ENCODE data around the gene GSTM1. TPM values are rescaled to one million over a fixed set of nuclear protein-coding genes. Genes with fewer than 3 reads are reported as not detected.
"Not testable (repeated sequence)": the region's sequence is repeated elsewhere in the genome, so short reads cannot be mapped to it uniquely, and the experiment has no call there.

GSTM1 gene
- total RNA-seq, 1 donor from 2014 or later: 23.8 TPM

DNA sequence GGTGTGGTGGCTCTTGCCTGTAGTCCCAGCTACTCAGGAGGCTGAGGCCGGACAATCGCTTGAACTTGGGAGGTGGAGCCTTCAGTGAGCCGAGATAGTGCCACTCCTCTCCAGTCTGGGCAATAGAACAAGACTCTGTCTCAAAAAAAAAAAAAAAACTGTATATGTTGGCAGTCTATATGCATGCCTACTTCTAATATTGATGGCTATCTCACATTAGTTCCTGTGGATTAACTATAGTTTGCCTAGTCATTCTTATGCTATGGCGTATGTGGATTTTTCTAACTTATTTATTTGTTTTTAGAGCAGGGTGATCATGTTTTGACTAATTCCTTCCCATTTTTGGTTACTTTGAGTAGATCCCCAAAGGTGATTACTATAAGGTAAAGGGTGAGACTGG is 9.4 kb downstream of the GSTM1 start:
- DNase-seq (ENCODE audit: low spot score): no peak

DNA sequence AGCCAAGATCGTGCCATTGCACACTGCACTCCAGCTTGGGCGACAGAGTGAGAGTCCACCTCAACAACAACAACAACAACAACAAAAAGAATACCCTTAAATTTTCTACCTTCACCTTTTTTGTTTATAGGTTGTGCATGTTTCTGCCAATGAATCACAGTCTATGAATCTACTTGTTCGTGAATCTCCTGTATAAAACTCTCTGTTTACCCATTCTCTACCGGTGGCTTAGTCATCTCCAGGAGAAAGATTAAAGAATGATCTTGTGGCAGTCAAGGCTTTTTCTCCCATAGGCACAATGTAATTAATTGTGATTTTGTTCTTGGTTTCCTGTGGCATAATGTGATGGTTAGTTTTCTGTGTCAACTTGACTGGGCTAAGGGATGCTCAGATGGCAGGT is 10.2 kb downstream of the GSTM1 start:
- not testable (repeated sequence) for DNase-seq (ENCODE audit: low spot score)

DNA sequence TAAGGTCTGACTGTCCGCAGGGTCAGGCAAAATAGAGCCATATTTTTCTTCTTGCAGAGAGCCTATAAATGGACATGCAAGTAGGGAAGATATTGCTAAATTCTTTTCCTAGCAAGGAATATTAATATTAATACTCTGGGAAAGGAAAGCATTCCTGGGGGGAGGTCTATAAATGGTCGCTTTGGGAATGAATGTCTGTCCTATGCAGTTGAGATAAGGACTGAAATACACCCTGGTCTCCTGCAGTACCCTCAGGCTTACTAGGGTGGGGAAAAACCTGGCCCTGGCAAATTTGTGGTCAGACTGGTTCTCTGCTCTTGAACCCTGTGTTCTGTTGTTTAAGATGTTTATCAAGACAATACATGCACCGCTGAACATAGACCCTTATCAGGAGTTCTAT is 15.3 kb downstream of the GSTM1 start:
- not testable (repeated sequence) for DNase-seq (ENCODE audit: low spot score)

DNA sequence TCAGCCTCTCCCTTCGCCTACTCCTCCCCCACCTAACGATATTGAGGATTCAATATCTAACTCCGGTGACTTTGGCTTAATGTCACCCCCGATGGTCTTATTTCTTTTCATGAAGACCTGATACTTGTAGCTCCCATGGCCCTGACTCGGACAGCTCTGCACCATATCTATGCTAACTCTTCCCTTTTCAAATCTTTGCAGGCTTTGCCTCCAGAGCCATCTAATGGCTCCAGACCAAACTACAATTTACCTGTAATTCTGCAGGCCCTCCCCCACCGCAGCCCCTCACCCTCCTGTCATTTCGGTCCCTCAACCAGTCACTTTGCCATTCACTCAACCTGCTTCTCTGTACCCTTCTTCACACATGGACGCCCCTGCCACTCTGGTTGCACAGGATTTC is 16.6 kb downstream of the GSTM1 start:
- DNase-seq (ENCODE audit: low spot score): peak; percentile 1

DNA sequence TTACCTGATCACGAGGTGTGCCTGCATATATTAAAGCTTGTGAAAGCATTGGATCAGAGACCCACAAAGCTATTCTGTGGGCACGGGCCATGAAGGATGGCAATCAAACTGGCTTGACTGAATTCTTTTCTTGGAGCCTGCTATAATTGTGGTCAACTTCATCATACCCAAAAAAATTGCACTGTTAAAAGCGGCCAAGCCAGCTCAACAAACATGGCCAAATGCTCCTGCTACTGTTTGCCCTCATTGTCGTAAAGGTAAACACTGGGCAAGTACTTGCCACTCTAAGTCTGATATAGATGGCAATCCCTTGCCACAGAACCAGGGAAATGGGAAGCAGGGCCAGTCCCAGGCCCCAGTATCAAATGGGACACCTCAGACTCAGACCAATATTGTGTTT is 17.8 kb downstream of the GSTM1 start:
- peak; percentile 0 for DNase-seq (ENCODE audit: low spot score)

DNA sequence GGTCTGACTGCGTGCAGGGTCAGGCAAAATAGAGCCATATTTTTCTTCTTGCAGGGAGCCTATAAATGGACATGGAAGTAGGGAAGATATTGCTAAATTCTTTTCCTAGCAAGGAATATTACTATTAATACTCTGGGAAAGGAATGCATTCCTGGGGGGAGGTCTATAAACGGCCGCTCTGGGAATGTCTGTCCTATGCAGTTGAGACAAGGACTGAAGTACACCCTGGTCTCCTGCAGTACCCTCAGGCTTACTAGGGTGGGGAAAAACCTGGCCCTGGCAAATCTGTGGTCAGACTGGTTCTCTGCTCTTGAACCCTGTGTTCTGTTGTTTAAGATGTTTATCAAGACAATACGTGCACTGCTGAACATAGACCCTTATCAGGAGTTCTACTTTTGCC is 21.3 kb downstream of the GSTM1 start:
- DNase-seq (ENCODE audit: low spot score): peak; percentile 0

DNA sequence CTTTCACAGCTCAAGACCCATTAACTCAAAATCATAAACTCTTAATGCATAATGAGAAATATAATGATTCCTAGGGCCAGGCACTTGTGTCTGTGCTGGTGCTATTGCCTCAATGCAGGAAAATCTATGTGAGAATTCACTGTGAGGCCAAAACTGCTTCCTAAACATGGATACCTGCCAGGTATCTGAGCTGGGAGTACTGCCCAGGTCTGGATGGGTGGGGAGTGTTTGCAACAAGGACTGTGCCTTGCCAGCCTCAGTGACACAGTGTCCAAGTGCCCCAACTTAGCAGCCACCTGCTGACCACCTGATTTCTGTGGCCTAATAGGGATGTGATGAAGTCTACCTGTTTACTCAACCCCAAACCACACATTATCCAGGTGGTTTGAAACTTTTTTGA is 22.2 kb downstream of the GSTM1 start:
- DNase-seq (ENCODE audit: low spot score): not testable (repeated sequence)

DNA sequence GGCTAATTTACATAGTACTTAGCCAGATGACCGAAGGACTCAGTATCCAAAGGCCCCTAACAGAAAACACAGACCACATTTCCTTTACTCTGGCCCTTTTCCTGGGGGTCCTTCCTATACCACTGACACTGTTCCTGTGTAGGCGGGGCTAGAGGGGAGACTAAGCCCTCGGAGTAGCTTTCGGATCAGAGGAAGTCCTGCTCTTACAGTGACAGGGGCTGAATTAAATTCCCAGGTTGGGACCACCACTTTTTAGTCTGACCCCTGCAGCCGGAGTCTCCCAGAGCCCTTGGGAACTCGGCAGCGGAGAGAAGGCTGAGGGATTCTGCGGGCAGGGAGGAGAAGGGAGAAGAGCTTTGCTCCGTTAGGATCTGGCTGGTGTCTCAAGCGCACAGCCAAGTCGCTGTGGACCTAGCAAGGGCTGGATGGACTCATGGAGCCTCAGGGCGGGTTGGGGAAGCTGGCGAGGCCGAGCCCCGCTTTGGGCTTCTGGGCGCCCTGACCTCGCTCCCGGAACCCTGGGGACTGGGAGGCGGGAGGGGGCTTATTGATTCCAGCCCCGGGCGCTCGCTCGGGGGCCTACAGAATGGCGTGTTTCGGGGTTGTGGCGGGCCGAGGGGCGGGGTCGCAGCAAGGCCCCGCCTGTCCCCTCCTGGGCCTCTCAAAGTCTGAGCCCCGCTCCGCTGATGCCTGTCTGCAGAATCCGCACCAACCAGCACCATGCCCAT is 24.1 kb downstream of the GSTM1 start, which contains the start of gene GSTM5:
GSTM5 (plus strand) TSS at position 659 of the 728 bp plus-strand sequence; CDS start at position 721, 62 bp downstream.
- DNase-seq (ENCODE audit: low spot score): peak; percentile 72

DNA sequence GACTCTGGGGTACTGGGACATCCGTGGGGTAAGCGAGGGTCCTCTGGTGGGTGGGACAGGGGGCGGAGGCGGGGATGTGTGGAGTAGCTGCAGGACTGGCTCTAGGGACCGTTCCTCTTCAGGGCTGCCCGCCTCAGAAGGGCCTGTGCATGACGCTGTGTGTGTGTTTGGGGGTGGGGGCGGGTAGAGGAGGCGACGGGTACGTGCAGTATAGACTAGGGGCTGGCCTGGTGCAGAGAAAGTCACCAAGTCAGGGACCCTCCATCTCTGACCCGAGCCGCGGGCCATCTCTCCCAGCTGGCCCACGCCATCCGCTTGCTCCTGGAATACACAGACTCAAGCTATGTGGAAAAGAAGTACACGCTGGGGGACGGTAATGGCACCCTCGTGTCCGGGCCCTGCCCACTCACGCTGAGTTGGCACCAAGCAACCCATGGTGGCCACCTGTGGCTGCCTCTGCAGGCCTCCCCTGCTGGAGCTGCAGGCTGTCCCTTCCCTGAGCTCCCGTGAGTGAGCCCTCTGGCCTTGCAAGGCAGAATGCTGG is 24.8 kb downstream of the GSTM1 start:
- DNase-seq (ENCODE audit: low spot score): no peak

DNA sequence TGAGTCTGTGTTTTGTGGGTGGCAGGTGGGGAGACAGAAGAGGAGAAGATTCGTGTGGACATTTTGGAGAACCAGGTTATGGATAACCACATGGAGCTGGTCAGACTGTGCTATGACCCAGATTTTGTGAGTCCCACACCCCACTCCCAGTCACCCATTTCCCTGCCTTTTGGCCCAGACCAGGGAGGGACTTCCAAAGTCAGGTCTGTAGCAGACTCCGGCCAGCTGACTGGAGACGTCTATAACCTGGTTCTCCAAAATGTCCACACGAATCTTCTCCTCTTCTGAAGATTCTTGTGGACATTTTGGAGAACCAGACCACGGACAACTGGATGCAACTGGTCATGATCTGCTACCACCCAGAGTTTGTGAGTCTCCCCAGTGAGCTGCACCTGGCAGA is 26.0 kb downstream of the GSTM1 start:
- no peak for DNase-seq (ENCODE audit: low spot score)

DNA sequence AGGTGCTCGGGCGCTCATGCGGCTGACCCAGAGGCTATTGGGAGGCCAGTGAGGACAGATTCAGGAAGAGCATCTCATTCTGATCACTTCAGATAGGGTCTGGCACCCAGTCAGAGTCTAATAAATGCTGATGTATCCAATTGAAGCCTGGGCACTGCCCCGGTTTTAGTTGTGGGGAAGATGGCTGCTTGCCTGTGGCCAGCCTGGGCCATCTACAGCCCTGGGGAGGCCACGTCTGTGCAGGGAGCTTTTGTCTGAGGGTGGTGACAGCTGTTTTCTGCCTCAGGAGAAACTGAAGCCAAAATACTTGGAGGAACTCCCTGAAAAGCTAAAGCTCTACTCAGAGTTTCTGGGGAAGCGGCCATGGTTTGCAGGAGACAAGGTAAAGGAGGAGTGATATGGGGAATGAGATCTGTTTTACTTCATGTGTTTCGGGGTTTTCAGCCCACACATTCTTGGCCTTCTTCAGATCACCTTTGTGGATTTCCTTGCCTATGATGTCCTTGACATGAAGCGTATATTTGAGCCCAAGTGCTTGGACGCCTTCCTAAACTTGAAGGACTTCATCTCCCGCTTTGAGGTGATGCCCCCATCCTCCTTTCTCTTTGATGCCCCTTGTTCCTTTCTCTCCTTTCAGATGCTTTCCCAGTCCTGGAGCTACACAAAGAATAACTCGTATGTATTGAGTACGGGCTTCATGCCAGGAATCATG is 27.2 kb downstream of the GSTM1 start:
- no peak for DNase-seq (ENCODE audit: low spot score)

DNA sequence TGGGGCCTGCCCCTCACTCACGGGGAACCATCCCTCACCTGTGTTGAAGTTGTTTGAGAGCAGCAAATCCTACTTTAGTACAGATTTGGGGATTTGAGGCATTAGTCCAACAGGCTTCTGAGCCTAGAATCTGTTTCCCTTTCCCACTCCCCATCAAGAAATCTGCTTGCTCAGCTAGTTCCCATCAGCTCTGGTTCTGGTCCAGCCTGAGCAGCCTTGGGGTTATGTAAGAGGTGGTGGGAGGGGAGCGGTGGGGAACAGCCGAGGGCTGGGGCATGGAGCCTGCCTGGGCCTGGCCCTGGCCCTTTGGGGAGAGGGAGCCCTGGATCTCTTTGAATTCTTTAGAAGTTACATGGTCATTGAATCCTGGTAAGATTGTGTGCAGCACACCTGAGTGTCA is 28.5 kb downstream of the GSTM1 start:
- no peak for DNase-seq (ENCODE audit: low spot score)

DNA sequence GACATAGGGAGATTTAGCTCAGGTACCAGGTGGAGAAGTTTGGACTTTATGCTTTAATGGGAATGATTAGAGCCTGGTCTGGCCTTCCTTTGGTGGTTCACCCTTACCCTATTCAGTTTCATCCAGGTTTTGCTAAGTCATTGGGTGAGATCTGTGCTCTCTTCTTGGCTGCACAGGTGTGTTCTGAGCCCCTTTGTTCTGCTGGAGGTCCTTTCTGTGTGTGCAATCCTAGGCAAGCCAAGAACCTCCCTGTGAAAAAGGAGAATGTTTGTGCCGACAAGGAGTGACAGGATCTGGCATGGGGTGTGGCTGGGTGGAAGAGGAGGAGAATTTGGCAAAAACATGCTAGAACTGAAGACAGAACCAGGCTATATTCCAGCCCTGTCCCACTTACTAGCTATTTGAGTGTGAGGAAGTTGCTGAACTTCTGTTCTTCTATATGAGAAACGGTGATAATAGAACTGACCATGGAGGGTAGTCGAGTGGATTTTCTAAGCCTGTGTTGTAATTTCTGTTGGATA is 29.0 kb downstream of the GSTM1 start:
- no peak for DNase-seq (ENCODE audit: low spot score)

DNA sequence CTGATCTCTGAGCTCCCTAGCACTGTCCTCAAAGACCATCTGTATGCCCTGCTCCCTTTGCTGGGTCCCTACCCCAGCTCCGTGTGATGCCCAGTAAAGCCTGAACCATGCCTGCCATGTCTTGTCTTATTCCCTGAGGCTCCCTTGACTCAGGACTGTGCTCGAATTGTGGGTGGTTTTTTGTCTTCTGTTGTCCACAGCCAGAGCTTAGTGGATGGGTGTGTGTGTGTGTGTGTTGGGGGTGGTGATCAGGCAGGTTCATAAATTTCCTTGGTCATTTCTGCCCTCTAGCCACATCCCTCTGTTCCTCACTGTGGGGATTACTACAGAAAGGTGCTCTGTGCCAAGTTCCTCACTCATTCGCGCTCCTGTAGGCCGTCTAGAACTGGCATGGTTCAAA is 30.1 kb downstream of the GSTM1 start:
- no peak for DNase-seq (ENCODE audit: low spot score)

DNA sequence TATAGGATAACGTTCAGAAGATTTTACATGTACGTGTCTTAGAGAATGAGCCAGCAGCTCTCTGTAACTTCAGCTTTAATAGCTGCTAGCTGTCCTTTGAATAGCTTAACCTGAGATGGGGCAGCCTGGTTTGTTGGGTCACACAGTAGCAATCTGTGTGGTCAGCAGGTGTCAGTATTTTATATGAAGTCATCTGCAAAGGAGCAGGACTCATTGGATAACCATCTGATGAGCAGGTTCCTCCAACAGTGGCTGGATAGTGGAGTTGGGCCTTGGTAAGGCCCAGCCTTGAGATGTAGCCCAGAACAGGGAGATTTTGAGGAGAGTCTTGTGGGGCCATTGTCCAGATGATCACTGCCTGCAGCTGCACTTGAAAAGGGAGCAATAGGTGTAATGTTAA is 30.9 kb downstream of the GSTM1 start:
- DNase-seq (ENCODE audit: low spot score): no peak

DNA sequence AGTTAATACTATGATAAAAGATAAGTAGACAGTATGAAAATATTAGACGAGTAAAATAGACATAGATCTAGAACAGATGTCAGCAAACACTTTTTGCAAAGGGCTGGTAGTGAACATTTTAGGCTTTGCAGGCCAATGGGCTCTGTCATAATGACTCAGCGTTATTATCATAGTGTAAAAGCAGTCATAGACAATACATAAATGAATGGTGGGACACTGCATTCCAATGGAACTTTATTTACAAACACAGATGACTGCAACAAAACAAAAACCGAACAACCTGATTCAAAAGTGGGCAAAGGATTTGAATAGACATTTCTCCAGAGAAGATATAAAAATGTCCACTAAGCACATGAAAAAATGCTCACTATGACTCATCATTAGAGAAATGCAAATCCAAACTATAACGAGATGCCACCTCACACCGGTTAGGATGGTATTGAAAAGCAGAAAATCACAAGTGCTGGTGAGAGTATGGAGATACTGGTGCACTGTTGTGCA is 31.8 kb downstream of the GSTM1 start:
- DNase-seq (ENCODE audit: low spot score): no peak

DNA sequence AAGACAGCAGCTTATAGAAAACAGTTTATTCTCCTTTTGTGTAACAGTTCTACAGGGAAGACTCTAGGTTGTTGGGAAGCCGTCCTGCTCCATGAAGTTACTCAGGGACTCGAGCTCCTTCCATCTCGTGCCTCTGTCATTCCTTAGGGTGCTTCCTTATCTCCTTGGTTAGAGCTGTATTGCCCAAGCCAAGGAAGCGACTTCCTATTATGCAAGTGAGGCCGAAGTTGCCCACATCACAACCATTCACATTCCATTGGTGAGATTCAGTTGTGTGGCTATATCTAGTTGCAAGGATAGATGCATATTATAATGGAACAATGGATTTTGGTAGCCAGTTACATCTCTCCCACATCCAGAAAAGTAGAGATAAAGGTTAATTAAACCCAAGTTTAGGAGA is 33.4 kb downstream of the GSTM1 start:
- no peak for DNase-seq (ENCODE audit: low spot score)

DNA sequence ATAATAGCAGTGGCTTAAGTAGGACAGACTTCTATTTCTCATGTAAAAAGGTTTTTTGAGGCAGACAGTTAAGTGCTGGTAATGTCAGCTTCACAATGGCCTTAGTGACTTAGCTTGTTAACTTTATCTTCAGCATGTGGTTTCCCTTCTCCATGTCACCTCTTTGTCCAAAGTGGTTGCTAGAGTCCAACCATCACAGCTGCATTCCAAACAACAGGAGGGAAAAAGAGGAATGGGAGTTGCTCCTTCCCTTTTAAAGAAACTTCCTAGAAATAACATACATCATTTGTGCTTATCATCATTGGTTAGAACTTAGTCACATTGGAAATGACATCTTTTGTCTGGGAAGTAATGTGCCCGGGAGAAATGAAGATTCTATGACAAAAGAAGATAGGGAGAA is 34.4 kb downstream of the GSTM1 start:
- DNase-seq (ENCODE audit: low spot score): no peak

DNA sequence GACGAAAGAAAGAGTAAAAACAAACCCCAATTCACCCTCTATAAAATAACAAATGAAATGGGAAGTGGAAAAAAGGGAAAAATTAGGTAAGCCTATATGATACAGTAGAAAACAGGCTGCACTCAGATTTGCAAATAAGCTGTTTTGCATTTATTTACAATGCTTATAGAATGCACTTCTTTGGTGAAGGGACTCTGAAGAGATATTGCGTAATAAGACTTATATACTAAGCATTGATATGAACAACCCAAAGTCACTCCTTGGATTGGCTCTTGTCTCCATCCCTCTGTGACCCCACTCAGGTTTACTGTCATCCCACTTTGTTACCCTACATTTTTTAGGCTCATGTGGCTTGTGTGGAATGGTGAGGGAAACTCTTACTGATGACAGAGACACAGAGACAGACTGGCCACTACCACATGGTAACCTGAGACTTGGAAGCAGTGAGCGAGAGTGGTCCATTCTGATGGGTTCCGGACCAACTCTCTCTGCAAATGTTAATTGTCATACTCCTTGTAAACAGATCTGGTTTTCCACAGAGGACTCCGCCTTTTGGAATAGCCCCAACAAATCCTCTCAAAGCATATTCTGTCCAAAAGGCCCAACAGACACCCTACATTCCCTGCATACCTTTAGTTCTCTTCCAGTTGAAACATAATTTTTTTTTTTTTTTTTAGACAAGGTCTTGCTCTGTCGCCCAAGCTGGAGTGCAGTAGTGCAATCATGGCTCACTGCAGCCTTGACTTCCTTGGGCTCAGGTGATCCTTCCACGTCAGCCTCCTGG is 35.5 kb downstream of the GSTM1 start:
- DNase-seq (ENCODE audit: low spot score): peak; percentile 61

DNA sequence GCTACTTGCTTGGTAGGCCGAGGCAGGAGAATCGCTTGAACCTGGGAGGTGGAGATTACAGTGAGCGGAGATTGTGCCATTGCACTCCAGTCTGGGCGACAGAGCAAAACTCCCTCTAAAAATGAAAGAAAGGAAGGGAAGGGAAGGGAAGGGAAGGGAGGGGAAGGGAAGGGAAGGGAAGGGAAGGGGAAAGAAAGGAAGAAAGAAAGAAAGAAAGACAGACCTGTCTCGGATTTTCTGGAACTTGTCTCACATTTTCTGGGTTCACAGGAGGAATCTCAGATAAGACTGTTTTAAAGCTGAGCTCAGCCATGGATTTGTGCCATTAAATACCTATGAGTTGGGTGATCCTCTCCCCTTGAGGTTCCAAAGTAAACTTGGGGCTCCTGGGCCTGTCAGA is 37.3 kb downstream of the GSTM1 start:
- DNase-seq (ENCODE audit: low spot score): no peak

DNA sequence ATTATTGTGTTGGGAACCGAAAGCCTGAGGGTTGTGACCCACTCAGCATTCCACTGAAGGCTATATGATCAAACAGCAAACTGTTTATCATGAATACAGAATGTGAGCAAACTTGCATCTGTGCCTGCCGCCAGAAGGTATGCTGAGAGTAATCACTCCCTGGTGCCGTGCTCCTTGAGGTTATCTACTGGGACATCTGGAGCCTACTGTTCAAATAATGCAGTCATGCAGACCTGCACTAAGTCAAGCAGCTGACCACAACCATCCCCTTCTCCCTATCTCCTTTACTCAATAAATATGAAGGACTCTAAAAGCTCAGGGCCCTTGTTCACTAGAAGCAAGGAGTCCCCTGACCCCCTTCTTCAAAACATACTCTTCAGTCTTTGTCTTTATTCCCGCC is 37.9 kb downstream of the GSTM1 start:
- DNase-seq (ENCODE audit: low spot score): no peak

DNA sequence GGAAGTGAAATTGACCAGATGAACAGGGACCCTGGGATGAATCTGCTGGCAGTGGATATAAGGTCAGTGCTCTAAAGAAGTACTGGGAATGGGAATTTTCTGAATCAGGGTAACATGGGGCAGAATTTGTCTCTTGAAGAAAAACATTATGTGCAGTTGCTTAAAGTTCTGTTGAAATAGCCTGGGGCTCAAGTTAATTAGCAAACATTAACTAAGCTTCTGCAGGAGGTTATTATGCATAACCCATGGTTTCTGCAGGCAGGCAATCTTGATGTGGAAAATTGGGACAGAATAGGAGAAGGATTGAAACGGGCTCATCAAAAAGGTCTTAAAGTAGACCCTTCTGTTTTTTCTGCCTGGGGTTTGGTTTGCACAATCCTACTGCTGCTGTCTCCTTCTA is 38.4 kb downstream of the GSTM1 start:
- no peak for DNase-seq (ENCODE audit: low spot score)

Data from umbilical cord (tissue), 2 donors.